GM23248 (cell line): ENCODE results near the gene NRF1.

Source experiments
- EZH2 ChIP-seq: fragments of 200-600 bp; sonication (generic); IDR thresholded peaks from 2 replicates; pipeline ENCODE4 v1.6.1; 2018; ENCODE audit warnings: antibody characterized with exemption, mild to moderate bottlenecking; ENCODE audit not compliant: insufficient read depth, poor library complexity, severe bottlenecking
- EZH2phosphoT487 ChIP-seq: fragments of 200-600 bp; sonication (generic); IDR thresholded peaks from 2 replicates; pipeline ENCODE4 v1.6.1; 2018; ENCODE audit warnings: antibody characterized with exemption, moderate library complexity, mild to moderate bottlenecking, low read depth; ENCODE audit not compliant: insufficient read depth

GRCh38 chr7:129773328-129773731, 161.8 kb downstream of the NRF1 start:
- TF ChIP-seq EZH2 = no peak
- TF ChIP-seq EZH2phosphoT487 = no peak
